GM12892 (cell line): ENCODE data around the gene A2M.

ENCODE experiments used
- POLR2AphosphoS5 ChIP-seq: IDR thresholded peaks from 2 replicates; pipeline ENCODE4 v1.6.1; 2011; ENCODE audit warnings: low read depth, low read length, control low read depth
- TAF1 ChIP-seq: IDR thresholded peaks from 2 replicates; pipeline ENCODE4 v1.6.1; 2011; ENCODE audit warnings: low read depth, mild to moderate bottlenecking, control low read depth, low read length, borderline replicate concordance

GRCh38 chr12:9113296-9113986 lies 2.3 kb downstream of the A2M start:
- TF ChIP-seq TAF1, result no peak
- TF ChIP-seq POLR2AphosphoS5, result no peak
